K562 (cell line): Measurements from ENCODE around the gene GALNT18. TPM values are rescaled to one million over a fixed set of nuclear protein-coding genes. Genes with fewer than 3 reads are reported as not detected.

Source experiments
- ATAC-seq: fragments of 200-7000 bp; cut with Tn5 transposase; 3 replicates; pipeline ENCODE4 v1.9.1; 2020; ENCODE audit warnings: moderate library complexity
- BruUV-seq: library from RNA; stranded (reverse); fragments of 400-500 nt; replicated peaks from 2 replicates; lab custom pipeline; 2021; lab: Mats Ljungman, UMichigan
- CTCF ChIA-PET: fragments of 300-600 bp; formaldehyde crosslinking; extraction: SDS; loops from one replicate; lab custom pipeline; 2021; ENCODE audit warnings: low intra/inter-chr PET ratio; lab: Yijun Ruan, JAX
- POLR2A ChIA-PET: fragments of 300-600, 350-650 bp; sonication (Branson Sonifier 250); formaldehyde crosslinking; extraction: SDS; loops from one replicate; lab custom pipeline; 2021; ENCODE audit warnings: antibody characterized with exemption, inconsistent platforms; lab: Yijun Ruan, JAX
- DNase-seq, 4 experiments: peaks; one replicate each; pipeline versions ENCODE4 v3.0.0 to v3.0.0-alpha.2; 2011 to 2018; ENCODE audit warnings: low spot score in 3 of 4, mixed read lengths in 3 of 4; ENCODE audit errors: extremely low read depth in 1 of 4
- FAIRE-seq: peaks from 2 replicates; lab custom pipeline; 2011; peaks lifted over from hg19 to GRCh38; lab: Jason Lieb, UNC
- H2AFZ ChIP-seq: 2 replicates; pipeline ENCODE4 v1.6.0; 2011; ENCODE audit warnings: low read depth, low read length, control low read depth, inconsistent platforms
- H3K27ac ChIP-seq: fragments of 200-600 bp; 3 replicates; pipeline ENCODE4 v1.8.0; 2011; ENCODE audit warnings: low read depth, mild to moderate bottlenecking, control low read depth, inconsistent platforms, low read length, moderate library complexity, mixed read lengths; ENCODE audit errors: extremely low read depth
- H3K27me3 ChIP-seq, 2 experiments: fragments of 300-600 bp in 1 of 2; 2 replicates in 1 of 2; 3 replicates in 1 of 2; pipeline versions ENCODE4 v1.6.0 to v1.8.0; 2011; ENCODE audit warnings: inconsistent platforms in 2 of 2, low read length in 2 of 2, mild to moderate bottlenecking in 1 of 2, mixed read lengths in 1 of 2, moderate library complexity in 1 of 2; ENCODE audit not compliant: control insufficient read depth in 2 of 2, insufficient read depth in 2 of 2
- H3K36me3 ChIP-seq: fragments of 300-600 bp; 3 replicates; pipeline ENCODE4 v1.8.0; 2011; ENCODE audit warnings: mild to moderate bottlenecking, low read length, inconsistent platforms; ENCODE audit not compliant: control insufficient read depth, insufficient read depth
- H3K4me1 ChIP-seq, 2 experiments: fragments of 200-600 bp in 1 of 2; replicated peaks in 1 of 2; 2 replicates in 1 of 2; 3 replicates in 1 of 2; pipeline versions ENCODE4 v1.5.1 to v1.8.0; 2011; ENCODE audit warnings: inconsistent platforms in 2 of 2, low read length in 2 of 2, mild to moderate bottlenecking in 1 of 2, mixed read lengths in 1 of 2, moderate library complexity in 1 of 2; ENCODE audit not compliant: control insufficient read depth in 2 of 2, insufficient read depth in 2 of 2
- H3K4me2 ChIP-seq: 2 replicates; pipeline ENCODE4 v1.6.1; 2011; ENCODE audit warnings: low read length, control low read depth, inconsistent platforms, mixed read lengths; ENCODE audit not compliant: insufficient read depth
- H3K4me3 ChIP-seq: fragments of 200-600 bp; sonication (generic), shearing (Covaris generic); 2 replicates; pipeline ENCODE4 v1.5.1; 2016; ENCODE audit warnings: control low read depth, inconsistent platforms
- H3K79me2 ChIP-seq: fragments of 200-600 bp; 3 replicates; pipeline ENCODE4 v1.8.0; 2011; ENCODE audit warnings: low read length, inconsistent platforms; ENCODE audit not compliant: control insufficient read depth, insufficient read depth
- H3K9ac ChIP-seq, 2 experiments: 2 replicates each; pipeline versions ENCODE4 v1.6.0 to v1.6.1; 2011; ENCODE audit warnings: low read depth in 2 of 2, low read length in 2 of 2, control low read depth in 1 of 2, inconsistent platforms in 1 of 2, mild to moderate bottlenecking in 1 of 2, mixed read lengths in 1 of 2; ENCODE audit not compliant: insufficient read depth in 1 of 2
- H3K9me1 ChIP-seq: one replicate; pipeline ENCODE4 v1.6.0; 2011; ENCODE audit warnings: inconsistent platforms, mild to moderate bottlenecking, low read length, moderate library complexity; ENCODE audit not compliant: control insufficient read depth, insufficient read depth
- H3K9me3 ChIP-seq: replicated peaks from 2 replicates; pipeline ENCODE4 v1.5.1; 2011; ENCODE audit warnings: low read depth, low read length, inconsistent platforms; ENCODE audit not compliant: control insufficient read depth, insufficient read depth
- H4K20me1 ChIP-seq: replicated peaks from 2 replicates; pipeline ENCODE4 v1.6.1; 2011; ENCODE audit warnings: low read length, inconsistent platforms, mixed read lengths; ENCODE audit not compliant: control insufficient read depth, insufficient read depth
- EZH2 ChIP-seq: IDR thresholded peaks from 2 replicates; pipeline ENCODE4 v1.6.1; 2012; ENCODE audit warnings: low read depth, mild to moderate bottlenecking, inconsistent platforms, low read length, borderline replicate concordance
- RBFOX2 ChIP-seq: fragments of 200-400 bp; formaldehyde crosslinking; IDR thresholded peaks from 2 replicates; pipeline ENCODE4 v1.6.1; 2017; ENCODE audit warnings: low read depth, mild to moderate bottlenecking, low read length, moderate library complexity
- RBM25 ChIP-seq: fragments of 200-400 bp; formaldehyde crosslinking; IDR thresholded peaks from 2 replicates; pipeline ENCODE4 v1.6.1; 2018; ENCODE audit warnings: low read length, low read depth, moderate library complexity; ENCODE audit not compliant: severe bottlenecking
- TCFL5 ChIP-seq: fragments of 250-450 bp; sonication (Bioruptor Pico); conservative IDR thresholded peaks from 2 replicates; pipeline ENCODE4 v1.6.1; 2021; ENCODE audit warnings: mild to moderate bottlenecking, moderate library complexity, matching md5 sums
- U2AF1 ChIP-seq: fragments of 200-400 bp; formaldehyde crosslinking; optimal IDR thresholded peaks from 2 replicates; pipeline ENCODE3; 2017; ENCODE audit warnings: mild to moderate bottlenecking, low read depth, low read length, moderate library complexity
- in situ Hi-C: fragments of 300-500 bp; cut with MboI; formaldehyde crosslinking; loops from 4 replicates; pipeline ENCODE4 v1.15.0; 2018; ENCODE audit warnings: inconsistent platforms, mixed read lengths
- intact Hi-C: fragments of 100-400 bp; cut with micrococcal nuclease; formaldehyde crosslinking; loops from 2 replicates; pipeline ENCODE4 v1.14.2; 2022
- polyA plus RNA-seq, 8 experiments: library from polyadenylated mRNA; depleted of rRNA in 4 of 8; stranded (reverse) in 5 of 8; unstranded in 3 of 8; fragments of >200 nt; fragmentation: Nextera tagmentation in 2 of 8; fragmentation: Illumina TruSeq in 1 of 8; extraction: Ambion mirVana in 2 of 8; extraction: Trizol in 1 of 8; gene quantifications; 2 replicates each; pipeline versions ENCODE4 v1.2.1 to v1.2.3, GENCODE V29; 2011 to 2014; ENCODE audit warnings: inconsistent platforms in 1 of 8, missing spikeins in 1 of 8
- total RNA-seq, 7 experiments: library from RNA; depleted of rRNA in 6 of 7; stranded (reverse); fragments of >200 nt in 6 of 7; fragmentation: Illumina TruSeq in 2 of 7; extraction: Trizol in 2 of 7; gene quantifications; 2 replicates each; pipeline versions ENCODE4 v1.2.1 to v1.2.3, GENCODE V29; 2011 to 2021; ENCODE audit warnings: low replicate concordance in 1 of 7

Gene GALNT18
- total and polyA plus RNA-seq, 9 of the 15 experiments (the other 6 are each of a cell fraction or from before 2014, with no cell fraction given): not detected

- TF ChIP-seq EZH2: no peak
- TF ChIP-seq RBFOX2: no peak
- no peak for TF ChIP-seq TCFL5
Observed at GRCh38 chr11:11391796-11392463, 229.9 kb downstream of the GALNT18 start (continued).

GRCh38 chr11:11391169-11391568, 230.6 kb downstream of the GALNT18 start:
- FAIRE-seq: no peak
- BruUV-seq: no TSS peak
- TF ChIP-seq RBM25 (peak; percentile 89), U2AF1 (no peak)
- no peak for DNase-seq
- POLR2A ChIA-PET: no interaction called here
- no peak for ATAC-seq
- intact Hi-C loops: no loop called here
- Histone ChIP-seq H3K9me3 (no peaks in the 10 kb centered on the region), H3K4me2 (no peak overlapping the region), H3K27me3 (peaks cover 2 to 22% of the 10 kb centered on the region in 2 experiments), H3K9me1 (no peaks in the 10 kb centered on the region), H3K36me3 (no peaks in the 10 kb centered on the region), H2AFZ (no peak overlapping the region), H3K9ac (no peak overlapping the region), H3K4me3 (no peak overlapping the region), H3K4me1 (no peaks in the 10 kb centered on the region), H4K20me1 (0 out of 2 replicates have a peak, but pooled peaks cover 5% of the 10 kb centered on the region), H3K27ac (no peak overlapping the region), H3K79me2 (no peaks in the 10 kb centered on the region)
- in situ Hi-C loops: no loop called here
- CTCF ChIA-PET: no interaction called here
